Activated T-helper 2 cell treated with anti-CD3 and anti-CD28 coated beads, Interferon-gamma antibody, Interleukin-2, Interleukin-4, amounts not matched to agents 10 μg/mL and 5 μg/mL and 100 μg/mL, durations not matched to agents 14 hours and 24 hours and 36 hours (primary cell): ENCODE measurements around the gene CTIF. TPM values are rescaled to one million over a fixed set of nuclear protein-coding genes. Genes with fewer than 3 reads are reported as not detected.

Source experiments
- DNase-seq: peaks from one replicate; pipeline ENCODE4 v3.0.0; 2021; ENCODE audit warnings: low spot score
- H3K27ac Mint-ChIP-seq: one replicate; pipeline ENCODE4 v1.8.0; 2021; ENCODE audit warnings: mixed read lengths
- H3K27me3 Mint-ChIP-seq: one replicate; pipeline ENCODE4 v1.8.0; 2021; ENCODE audit warnings: low read depth, mixed read lengths
- H3K36me3 Mint-ChIP-seq: one replicate; pipeline ENCODE4 v1.8.0; 2021; ENCODE audit warnings: low read depth, mixed read lengths
- H3K4me1 Mint-ChIP-seq: one replicate; pipeline ENCODE4 v1.8.0; 2021; ENCODE audit warnings: low read depth, mixed read lengths
- H3K4me3 Mint-ChIP-seq: one replicate; pipeline ENCODE4 v1.8.0; 2021; ENCODE audit warnings: low read depth, mild to moderate bottlenecking, moderate library complexity, mixed read lengths
- H3K9me3 Mint-ChIP-seq: one replicate; pipeline ENCODE4 v1.8.0; 2021; ENCODE audit warnings: mixed read lengths
- intact Hi-C: fragments of 100-400 bp; cut with micrococcal nuclease; formaldehyde crosslinking; loops from one replicate; pipeline ENCODE4 v1.15.1; 2023
- total RNA-seq: library from RNA; stranded (reverse); gene quantifications from 2 replicates; pipeline ENCODE4 v1.2.3, GENCODE V29; 2022

The CTIF gene
- total RNA-seq, 1 donor from 2014 or later, result 7.0 TPM

DNA sequence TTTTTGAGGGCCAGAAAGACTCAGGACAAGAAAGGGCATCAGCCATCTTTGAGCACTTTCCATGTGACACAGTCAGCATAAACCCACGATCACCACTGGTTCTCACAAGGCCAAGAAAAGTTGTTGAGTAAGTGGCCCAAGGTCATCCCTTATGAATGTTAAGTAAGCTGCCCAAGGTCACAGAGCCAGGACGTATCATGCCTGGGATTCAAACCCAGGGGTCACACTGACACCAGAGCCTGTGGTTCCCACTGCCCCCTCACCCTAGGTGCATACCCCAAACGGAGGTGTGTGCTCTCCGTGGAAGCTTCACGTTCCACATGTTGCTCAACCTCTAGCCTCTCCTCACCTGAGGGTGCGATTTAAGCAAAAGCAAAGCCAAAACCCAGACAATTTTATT is 2.3 kb upstream of the CTIF start:
- intact Hi-C loops, result loop anchor here (10.0 kb wide), 1 partner anchor 1748 kb away; the partner anchor contains the start of genes CXXC1 and MBD1

DNA sequence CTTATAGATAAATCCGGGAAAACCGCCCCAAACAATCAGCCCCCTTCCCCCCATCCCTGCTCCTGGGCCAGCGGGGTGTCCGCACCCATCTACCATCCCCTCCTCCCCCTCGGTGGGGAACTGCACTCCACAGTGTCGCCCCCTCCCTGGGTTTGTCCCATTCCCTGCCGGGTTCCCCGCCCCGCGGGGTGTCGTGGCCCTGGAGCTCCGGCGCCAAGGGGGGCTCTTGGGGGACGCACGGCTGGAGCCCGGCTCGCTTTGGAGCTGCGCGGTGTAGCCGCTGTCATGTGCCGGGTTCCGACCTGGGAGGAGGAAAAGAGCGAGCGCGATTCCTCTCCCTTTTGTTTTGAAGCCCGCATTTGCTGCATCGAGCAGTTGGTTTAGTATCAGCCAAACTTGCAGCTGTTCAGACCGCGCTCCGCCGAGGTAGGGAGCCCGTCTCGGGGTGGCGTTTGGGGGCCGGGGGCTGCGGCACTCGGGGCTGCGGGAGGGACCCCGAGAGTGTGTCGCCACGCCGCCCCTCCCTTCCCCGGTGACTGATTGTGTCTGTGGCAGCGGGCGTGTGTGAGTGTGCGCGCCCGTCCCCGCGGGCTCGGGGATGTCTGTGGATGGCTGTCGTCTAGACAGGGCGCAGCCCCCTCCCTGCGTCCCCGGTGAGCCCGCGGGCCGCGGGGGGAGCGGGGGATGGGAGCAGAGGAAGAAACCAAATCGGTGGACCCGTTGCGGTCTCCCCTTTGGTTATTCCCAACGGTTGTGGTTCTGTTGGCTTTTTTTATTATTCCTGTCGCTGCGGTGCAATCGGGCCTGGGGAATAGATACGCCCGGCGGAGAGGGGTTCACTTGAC is 797 bp downstream of the CTIF start:
- intact Hi-C loops, result loop anchor here (10.0 kb wide), 1 partner anchor 1745 kb away; the partner anchor contains the start of genes CXXC1 and MBD1

More for the DNA sequence above, 2.3 kb upstream of the CTIF start:
- Mint-ChIP-seq H3K4me3 (no peak overlapping the region), H3K4me1 (peaks cover 3% of the 10 kb centered on the region), H3K36me3 (no peaks in the 10 kb centered on the region), H3K27ac (no peak overlapping the region), H3K27me3 (peaks cover 7% of the 10 kb centered on the region), H3K9me3 (no peaks in the 10 kb centered on the region)
- no peak for DNase-seq

DNA sequence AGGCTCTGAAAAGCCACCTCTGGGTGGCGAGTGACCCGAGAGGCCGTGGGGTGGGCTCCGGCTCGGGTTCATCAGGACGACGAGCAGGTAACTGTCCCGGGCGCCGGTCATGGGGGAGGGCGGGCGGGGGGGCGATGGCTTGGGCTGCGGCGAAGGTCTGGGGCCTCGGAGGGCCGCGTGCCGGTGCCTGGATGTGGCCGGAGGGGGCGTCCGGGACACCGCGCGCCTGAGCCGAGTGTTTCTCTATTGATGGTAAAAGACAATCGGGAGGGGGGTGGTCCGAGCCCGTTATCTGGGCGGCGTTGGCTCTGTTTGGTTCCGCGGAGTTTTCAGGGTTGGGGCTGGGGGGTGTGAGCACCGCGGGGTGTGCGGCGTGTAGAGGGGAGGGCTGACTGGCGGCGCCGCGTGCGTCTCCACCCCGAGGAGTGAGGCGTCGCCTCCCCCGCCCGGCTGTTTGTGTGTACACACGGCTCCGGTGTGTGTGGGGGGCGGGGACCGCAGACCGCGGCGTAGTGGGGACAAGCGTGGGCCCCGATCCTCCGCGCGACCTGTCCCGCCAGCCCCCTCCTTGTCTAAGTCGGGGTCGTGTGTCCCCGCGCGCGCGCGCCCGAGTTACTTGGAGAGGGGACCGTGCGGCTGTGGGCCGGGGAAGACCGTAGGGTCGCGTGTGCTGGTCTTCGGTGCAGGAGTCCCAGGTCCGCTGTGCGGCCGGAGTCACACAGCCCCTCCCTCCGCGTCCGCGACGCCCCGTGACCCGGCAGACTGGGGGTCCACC is 1.6 kb downstream of the CTIF start:
- Mint-ChIP-seq H3K27ac (no peak overlapping the region), H3K27me3 (peaks cover 10% of the 10 kb centered on the region), H3K36me3 (no peaks in the 10 kb centered on the region), H3K4me3 (peak overlapping the region; percentile 85), H3K9me3 (no peaks in the 10 kb centered on the region), H3K4me1 (peaks cover 11% of the 10 kb centered on the region)
- intact Hi-C loops, result no loop called here
- DNase-seq, result peak; percentile 22

More for the DNA sequence above, 797 bp downstream of the CTIF start:
- Mint-ChIP-seq H3K27ac (no peak overlapping the region), H3K4me3 (peak overlapping the region; percentile 85), H3K36me3 (no peaks in the 10 kb centered on the region), H3K27me3 (peaks cover 12% of the 10 kb centered on the region), H3K9me3 (no peaks in the 10 kb centered on the region), H3K4me1 (peaks cover 11% of the 10 kb centered on the region)
- no peak for DNase-seq

DNA sequence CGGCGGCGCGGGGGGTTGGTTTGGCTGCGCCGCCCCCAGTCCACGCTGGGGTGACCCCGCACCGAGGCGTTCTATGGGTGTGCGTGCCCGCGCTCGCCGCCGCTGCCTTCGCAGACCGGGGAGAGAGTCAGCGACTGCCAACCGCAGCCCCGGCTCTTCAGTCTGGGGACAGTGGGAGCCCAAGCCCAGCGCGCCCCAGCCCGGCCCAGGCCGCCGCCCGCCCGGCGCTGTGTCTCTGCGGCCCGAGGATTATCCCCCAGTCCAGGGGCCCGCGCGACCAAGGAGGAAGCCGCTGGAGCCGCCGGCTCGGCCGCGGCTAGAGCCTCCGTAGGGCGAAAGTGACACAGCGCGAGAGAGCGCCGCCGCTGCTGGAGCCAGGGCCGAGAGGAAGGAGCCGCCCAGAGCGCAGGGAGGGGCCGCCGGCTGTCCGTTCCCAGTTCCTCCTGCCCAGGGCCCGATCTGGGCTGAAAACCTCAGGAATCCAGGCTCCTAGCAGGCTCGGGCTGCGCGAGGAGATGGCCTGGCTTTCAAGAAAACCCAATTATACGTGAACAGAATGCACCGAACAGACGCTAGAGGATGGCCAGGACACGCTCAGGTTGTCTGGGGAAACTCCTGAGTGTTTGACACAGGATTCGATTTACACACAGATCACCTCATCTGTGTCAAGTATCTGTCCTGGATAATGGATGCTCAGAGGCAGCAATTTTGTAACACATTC is 2.4 kb downstream of the CTIF start:
- Mint-ChIP-seq H3K4me3 (peak overlapping the region; percentile 30), H3K27ac (no peak overlapping the region), H3K4me1 (peaks cover 11% of the 10 kb centered on the region), H3K36me3 (no peaks in the 10 kb centered on the region), H3K9me3 (no peaks in the 10 kb centered on the region), H3K27me3 (peaks cover 14% of the 10 kb centered on the region)
- intact Hi-C loops, result no loop called here
- DNase-seq, result no peak

DNA sequence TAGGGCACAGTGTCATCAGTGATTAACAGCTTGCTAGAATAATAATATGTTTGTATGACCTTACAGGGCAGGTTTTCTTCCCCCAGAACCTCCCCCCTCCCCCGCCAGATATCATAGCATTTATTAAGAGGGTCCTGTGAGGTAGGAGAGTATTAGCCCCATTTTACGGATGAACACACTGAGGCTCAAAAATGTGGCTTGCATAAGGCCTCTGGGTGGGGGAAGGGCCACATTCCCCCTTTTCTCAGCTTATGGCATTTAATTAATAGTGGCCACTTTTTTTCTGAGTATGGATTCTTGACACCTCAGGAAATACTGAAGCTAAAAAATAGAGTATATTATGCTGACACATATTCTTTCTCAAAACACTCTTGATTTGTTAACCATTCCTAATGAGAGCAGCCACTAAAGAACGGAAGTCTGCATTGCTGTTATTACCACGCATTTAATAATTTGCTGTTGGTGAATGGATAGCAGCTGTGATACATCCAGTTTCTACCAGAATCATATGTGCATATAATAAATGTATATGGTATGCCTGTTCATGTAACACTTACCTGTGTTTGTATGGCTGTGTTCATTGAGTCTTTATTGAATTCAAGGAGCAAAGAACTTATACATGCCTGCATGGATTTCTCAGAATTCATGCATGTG is 3.0 kb downstream of the CTIF start:
- Mint-ChIP-seq H3K27me3 (peaks cover 14% of the 10 kb centered on the region), H3K27ac (no peak overlapping the region)
- intact Hi-C loops, result no loop called here

DNA sequence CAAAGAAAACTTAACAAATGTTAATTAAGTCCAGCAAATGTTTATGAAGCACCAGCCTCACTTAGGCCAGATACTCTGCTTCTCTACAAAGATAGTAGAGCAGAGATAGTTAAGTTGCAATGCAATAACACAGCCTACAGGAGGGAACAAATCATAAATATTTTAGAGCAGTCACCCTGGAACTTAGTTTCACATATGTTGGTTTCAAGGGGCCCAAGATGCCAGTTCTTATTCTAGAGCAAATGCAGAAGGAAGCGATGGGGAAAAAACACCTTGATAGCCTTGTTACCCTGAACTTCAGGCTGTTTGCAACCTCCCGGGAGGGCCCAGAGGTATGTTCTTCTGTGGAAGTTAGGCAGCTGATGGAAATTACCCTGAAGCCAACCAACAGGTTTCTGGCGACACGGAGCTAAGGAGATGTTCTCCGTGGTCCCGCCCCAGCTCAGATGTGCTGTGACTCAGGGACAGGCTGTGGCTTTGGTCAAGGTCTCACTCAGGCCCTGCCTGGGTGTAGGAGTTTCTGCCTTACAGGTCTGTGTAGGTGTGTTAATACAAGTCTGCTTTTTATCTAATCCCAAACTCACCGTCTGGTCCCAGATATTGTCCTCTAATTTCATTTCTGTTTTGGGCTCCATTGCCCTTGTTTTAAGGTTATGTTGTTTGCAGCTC is 3.8 kb downstream of the CTIF start:
- no peak for DNase-seq
- no peaks in the 10 kb centered on the region for H3K9me3 Mint-ChIP-seq
- H3K27ac Mint-ChIP-seq, result no peak overlapping the region
- no peaks in the 10 kb centered on the region for H3K36me3 Mint-ChIP-seq
- no peak overlapping the region for H3K4me3 Mint-ChIP-seq
- H3K27me3 Mint-ChIP-seq, result peaks cover 14% of the 10 kb centered on the region
- intact Hi-C loops, result no loop called here
- H3K4me1 Mint-ChIP-seq, result peaks cover 11% of the 10 kb centered on the region

More for the DNA sequence above, 3.0 kb downstream of the CTIF start:
- no peak for DNase-seq
- peaks cover 11% of the 10 kb centered on the region for H3K4me1 Mint-ChIP-seq
- no peaks in the 10 kb centered on the region for H3K36me3 Mint-ChIP-seq
- no peaks in the 10 kb centered on the region for H3K9me3 Mint-ChIP-seq
- peak overlapping the region; percentile 30 for H3K4me3 Mint-ChIP-seq

DNA sequence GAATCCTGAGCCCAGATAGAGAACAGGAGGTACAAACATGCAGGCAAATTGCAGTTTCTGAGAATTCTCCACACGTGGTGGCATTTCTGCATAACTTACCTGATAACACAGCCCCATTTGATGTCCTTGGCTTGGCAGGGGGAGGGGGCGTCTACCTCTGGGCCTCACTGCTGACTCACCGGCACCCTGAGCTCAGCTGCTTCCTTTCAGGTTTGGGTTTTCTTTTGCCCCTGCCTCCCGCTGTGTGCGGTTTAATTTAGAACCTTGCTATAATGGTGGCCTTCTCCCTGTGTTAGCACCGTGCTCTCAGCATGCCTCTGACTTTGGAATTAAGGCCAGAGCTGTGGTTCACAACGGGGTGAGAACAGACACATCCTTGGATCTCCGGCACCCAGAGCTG is 4.4 kb downstream of the CTIF start:
- H3K27me3 Mint-ChIP-seq, result peaks cover 14% of the 10 kb centered on the region
- intact Hi-C loops, result no loop called here
- H3K36me3 Mint-ChIP-seq, result no peaks in the 10 kb centered on the region
- H3K27ac Mint-ChIP-seq, result no peak overlapping the region
- DNase-seq, result no peak
- H3K4me3 Mint-ChIP-seq, result no peak overlapping the region
- H3K9me3 Mint-ChIP-seq, result no peaks in the 10 kb centered on the region
- peaks cover 11% of the 10 kb centered on the region for H3K4me1 Mint-ChIP-seq

DNA sequence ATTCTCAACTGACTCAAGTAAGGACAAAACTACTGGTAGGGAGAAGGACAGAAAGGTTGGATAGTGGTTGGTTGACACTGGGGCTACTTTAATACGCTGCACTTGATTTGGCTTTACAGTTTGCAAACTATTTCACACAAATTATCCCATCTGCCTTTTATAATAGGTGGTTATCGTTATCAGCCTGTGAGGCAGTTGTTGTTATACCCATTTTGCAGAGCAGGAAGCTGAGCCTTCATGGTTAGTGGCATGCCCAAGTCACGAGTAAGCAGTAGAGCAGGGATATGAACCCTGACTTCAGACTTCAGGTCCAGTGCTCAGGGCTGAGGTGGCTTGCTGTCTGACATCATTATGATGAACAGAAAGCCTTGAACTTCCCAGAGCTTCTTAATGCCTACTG is 5.3 kb downstream of the CTIF start:
- H3K9me3 Mint-ChIP-seq, result no peaks in the 10 kb centered on the region
- H3K4me3 Mint-ChIP-seq, result no peak overlapping the region
- no peak overlapping the region for H3K27ac Mint-ChIP-seq
- peaks cover 15% of the 10 kb centered on the region for H3K27me3 Mint-ChIP-seq
- intact Hi-C loops, result no loop called here
- no peak for DNase-seq
- H3K36me3 Mint-ChIP-seq, result no peaks in the 10 kb centered on the region
- H3K4me1 Mint-ChIP-seq, result peaks cover 11% of the 10 kb centered on the region

DNA sequence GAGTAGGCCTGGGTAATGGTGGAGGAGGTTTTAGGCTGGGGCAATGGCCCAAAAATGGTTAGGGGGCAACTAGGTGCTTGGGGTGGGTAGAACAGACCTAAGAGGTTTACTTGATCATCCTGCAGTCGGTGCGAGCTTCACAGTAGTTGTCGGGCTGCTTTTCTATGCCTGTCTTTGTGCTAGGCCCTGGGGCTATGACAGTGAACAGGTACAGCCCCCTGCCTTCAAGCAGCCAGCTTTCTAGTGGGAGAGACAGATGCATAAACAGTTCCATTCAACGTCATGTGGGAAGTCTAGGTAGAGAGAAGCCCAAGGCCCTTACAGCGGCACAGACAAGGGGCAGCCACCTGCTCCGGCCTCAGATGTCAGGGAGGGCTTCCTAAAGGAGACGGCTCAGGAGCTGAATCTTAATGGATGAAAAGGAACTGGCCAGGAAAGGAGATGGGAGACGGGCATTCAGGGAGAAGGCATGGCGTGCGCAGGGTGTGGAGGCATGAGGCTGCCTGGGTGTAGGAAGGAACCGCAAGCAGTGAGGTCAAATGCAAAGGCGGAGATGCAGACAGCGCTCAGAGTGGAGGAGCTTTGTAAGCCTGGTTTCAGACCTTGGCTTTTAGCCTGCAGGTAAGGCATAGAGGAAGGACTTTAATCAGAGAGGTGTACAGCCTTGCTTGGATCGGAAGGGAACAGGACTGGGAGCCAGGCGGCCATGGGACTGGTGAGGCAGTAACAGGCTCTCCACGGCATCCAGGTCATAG is 6.0 kb downstream of the CTIF start:
- no peaks in the 10 kb centered on the region for H3K36me3 Mint-ChIP-seq
- intact Hi-C loops, result no loop called here
- no peak for DNase-seq
- peaks cover 15% of the 10 kb centered on the region for H3K27me3 Mint-ChIP-seq
- H3K27ac Mint-ChIP-seq, result no peak overlapping the region
- H3K9me3 Mint-ChIP-seq, result no peaks in the 10 kb centered on the region
- peaks cover 11% of the 10 kb centered on the region for H3K4me1 Mint-ChIP-seq
- no peak overlapping the region for H3K4me3 Mint-ChIP-seq

DNA sequence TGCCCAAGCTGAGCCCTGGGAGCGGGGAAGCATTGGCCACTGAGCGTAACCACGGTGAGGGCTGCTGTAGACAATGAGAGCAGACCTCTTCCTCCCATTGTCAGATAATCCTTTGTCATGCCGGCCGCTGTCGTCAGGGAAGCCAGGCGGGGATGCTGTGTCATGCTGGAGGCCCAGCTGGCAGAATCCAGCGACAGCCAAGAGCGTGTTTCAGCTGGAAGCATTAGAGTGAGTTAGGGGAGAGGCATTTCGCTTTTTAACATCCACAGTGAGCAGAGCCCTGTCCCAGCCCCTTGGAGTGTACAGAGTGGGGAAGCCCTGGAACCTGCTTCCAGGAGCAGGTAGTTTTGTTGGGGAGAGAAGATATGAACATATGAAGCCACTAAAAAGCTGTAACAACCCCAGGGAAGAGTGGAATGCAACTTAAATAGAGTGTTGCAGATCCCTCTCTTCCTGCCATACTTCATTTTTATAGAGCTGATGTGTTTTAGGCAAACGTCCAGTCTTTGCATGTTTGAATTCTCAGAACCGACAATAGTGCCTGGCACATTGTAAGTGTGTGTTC is 7.0 kb downstream of the CTIF start:
- intact Hi-C loops, result no loop called here
- Mint-ChIP-seq H3K27ac (no peak overlapping the region), H3K9me3 (no peaks in the 10 kb centered on the region), H3K4me1 (peaks cover 11% of the 10 kb centered on the region), H3K36me3 (no peaks in the 10 kb centered on the region), H3K27me3 (peaks cover 14% of the 10 kb centered on the region), H3K4me3 (no peak overlapping the region)
- DNase-seq, result no peak

DNA sequence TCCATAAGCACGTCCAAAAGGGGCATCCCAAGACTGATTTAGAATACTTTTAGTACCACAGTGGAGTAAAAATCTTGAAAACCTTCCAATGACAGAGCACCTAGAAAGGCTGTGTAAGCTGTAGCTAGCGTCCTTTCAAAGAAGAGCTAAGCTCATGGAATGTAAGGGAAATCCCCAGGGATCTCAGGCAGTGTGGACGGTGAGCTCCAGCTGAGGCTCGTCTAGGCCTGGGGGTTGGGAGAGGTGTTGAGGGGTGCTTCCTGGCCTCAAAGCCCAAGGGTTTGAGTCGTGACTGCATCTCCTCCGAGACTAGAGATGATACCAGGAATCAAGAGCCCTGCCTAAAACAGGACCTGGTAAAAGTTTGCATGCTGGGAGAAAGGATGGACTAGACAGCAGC is 7.6 kb downstream of the CTIF start:
- Mint-ChIP-seq H3K27ac (no peak overlapping the region), H3K36me3 (no peaks in the 10 kb centered on the region), H3K9me3 (no peaks in the 10 kb centered on the region), H3K4me3 (no peak overlapping the region), H3K4me1 (peaks cover 11% of the 10 kb centered on the region), H3K27me3 (peaks cover 12% of the 10 kb centered on the region)
- intact Hi-C loops, result no loop called here
- no peak for DNase-seq
